ENCODE measurements around the gene HOXD3.

- TF ChIP-seq CTCF (IDR thresholded peaks at IDR 0.05) (no peak), POLR2A (IDR thresholded peaks at IDR 0.05) (no peak)
Measured at GRCh38 chr2:176112375-176113302, 44.5 kb upstream of the HOXD3 start.

Measured in esophagus squamous epithelium (tissue), 4 donors.